Skin of body (tissue), 2 donors: ENCODE data around the gene KCNQ1OT1. TPM values are rescaled to one million over a fixed set of nuclear protein-coding genes. Genes with fewer than 3 reads are reported as not detected.

Source experiments
- DNase-seq: peaks from one replicate; lab custom pipeline; 2025; lab: John Stamatoyannopoulos, UW
- total RNA-seq: library from RNA; depleted of rRNA; stranded (reverse); fragments of >200 nt; gene quantifications from one replicate; pipeline ENCODE4 v1.2.3, GENCODE V29; 2014

The KCNQ1OT1 gene
- total RNA-seq, 1 donor from 2014 or later: 12.0 TPM

GRCh38 chr11:2721210-2721916, 21.6 kb upstream of the KCNQ1OT1 start:
- DNase-seq: no peak

DNA sequence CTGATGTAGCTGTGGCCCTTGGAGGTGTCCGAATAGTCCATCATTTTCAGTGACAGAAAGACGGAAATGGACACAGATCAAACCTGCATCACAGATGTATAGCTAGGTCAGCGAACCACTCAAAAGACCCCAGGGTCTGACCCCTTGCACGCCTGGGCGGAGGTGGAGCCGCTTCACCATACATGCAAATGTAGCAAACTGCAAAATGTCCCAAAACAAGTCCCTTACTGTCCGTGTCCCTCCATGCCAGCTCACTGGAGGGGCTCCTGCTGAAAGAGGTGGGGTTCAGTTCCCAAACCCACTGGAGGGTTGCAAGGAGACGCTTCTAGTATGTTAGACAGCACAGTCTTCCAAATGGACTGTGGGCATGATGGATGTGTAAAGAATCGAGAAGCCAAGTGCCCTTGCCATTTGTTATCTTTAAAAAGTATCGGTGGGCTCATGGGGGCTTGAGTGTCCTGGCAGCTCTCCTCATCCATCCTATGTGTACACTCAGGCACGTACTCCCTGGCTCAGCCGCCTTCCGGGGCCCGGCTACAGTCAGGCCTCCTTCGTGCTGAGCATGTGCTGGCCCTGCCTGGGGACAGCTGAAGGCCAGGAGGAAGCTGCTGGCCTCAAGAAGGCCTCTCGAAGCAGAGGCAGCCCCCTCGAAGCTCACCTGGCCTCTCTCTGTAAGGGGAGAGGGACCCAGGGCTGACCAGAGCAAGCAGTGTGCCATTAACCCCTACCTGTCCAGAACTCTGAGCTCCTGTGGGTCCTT, 20.2 kb upstream of the KCNQ1OT1 start:
- no peak for DNase-seq

DNA sequence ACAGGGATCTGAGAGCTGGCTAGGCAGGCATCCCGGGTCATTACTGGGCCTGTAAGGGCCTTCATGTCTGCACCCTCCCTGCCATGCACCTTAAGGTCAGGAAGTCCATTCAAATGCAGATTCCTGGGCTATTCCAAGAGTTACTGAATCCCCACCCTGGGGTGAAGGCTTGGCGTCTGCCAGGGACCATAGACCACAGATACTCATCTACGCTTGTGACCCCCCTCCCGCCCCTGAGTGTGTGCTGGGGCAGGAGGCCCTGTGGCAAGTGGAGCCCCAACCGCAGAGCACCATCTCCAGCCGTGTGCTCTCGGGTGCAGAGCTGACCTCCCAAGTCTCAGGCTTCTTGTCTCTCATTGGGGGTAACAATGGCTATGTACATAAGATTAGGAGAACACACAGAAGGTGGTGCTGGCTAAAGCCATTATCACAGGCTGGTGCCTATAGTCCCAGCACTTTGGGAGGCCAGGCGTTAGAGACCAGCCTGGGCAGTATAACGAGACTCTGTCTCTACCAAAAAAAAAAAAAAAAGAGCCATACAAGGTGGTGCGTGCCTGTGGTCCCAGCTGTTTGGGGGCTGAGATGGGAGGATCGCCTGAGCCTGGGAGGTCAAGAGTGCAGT, 19.1 kb upstream of the KCNQ1OT1 start:
- no peak for DNase-seq

GRCh38 chr11:2717561-2718325, 17.9 kb upstream of the KCNQ1OT1 start:
- DNase-seq: no peak

- DNase-seq: no peak
Observed at GRCh38 chr11:2716376-2717095, 16.7 kb upstream of the KCNQ1OT1 start.

- no peak for DNase-seq
Observed at GRCh38 chr11:2715716-2716350, 16.0 kb upstream of the KCNQ1OT1 start.

DNA sequence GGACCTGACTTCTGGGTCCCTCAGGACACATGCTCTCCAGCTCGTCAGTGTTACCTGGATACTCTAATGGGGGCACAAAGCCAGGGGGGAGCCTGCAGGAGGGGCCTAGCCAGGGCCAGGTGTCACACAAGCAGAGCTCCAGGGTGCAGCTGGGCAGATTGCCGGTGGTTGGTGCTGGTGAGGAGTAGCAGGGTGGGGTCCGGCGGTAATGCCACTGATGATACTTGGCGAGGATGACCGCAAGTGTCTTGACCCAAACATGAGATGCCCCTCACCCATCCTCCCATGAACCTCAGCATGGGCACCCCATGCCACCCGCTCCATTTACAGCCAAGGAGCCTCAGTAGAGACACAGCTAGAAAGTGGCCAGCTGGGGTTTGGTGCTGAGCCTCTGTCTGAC, 15.1 kb upstream of the KCNQ1OT1 start:
- no peak for DNase-seq

GRCh38 chr11:2714463-2714800, 14.6 kb upstream of the KCNQ1OT1 start:
- DNase-seq: no peak

- peak; percentile 73 for DNase-seq
Observed at GRCh38 chr11:2713661-2714462, 14.1 kb upstream of the KCNQ1OT1 start.

DNA sequence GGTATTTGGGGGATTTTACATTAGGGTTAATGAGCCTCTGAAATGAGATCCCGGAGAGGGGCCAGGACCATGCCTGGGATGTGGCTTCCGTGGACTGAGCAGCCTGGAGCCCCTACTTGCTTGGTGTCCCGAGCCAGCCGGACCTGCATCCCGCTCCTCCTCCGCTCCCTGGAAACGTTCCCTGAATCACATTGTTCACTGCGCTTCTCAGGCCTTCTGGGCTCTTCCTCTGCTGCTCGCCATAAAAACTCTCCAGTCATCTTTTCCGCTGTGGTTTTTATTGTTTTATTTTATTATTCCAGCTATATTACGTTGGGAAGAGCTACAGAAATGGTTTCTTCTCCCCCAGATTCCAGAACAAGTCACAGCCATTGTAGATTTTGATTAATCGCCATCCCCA, 13.3 kb upstream of the KCNQ1OT1 start:
- peak; percentile 69 for DNase-seq

GRCh38 chr11:2711161-2711560, 11.4 kb upstream of the KCNQ1OT1 start:
- no peak for DNase-seq

- DNase-seq: peak; percentile 51
Observed at GRCh38 chr11:2709429-2709828, 9.6 kb upstream of the KCNQ1OT1 start.

DNA sequence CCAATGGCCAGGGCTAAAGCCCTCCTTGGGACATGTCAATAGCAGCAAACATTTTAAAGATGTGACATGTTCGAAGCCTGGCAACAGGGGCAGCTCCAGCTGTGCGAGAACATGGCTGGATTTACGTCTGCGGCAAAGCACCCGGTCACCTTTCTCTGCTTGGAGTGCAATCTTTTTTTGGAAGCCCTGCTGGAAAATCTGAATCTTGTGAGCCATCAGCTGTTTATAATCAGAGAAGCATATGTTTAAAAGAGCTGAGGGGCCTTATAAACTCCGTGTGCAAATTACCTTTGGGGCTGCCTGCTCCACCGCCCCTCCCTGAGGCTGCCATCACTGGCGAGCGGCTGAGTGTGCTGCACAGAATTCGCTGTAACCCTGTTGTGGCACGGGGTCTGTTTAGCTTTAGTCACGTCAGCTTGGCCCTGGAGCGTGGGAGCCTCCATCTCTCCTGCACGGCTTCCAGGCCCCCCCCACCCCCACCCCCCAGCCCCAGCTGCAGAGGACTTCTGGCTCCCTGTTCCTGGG, 9.0 kb upstream of the KCNQ1OT1 start:
- peak; percentile 91 for DNase-seq

DNA sequence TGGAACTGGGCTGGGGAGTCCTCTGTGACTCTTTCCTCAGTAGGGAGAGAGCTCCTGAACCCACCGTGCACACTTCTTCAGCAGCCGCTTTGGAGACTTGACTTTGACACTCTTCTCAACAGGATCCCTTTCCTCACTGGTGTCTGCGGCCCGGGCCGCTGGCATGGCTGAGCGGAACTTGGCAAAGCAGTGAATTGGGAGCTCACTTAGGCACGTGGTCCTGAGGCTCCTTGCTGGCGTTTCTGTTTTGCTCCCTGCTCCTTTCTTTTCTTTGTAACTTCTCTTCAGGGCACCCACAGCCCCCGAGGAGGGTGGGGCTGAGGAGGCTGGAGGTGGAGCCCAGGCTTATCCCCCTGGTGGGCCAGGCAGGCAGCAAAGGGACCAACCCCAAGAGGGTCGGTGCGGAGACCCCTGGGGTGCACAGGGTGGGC, 8.4 kb upstream of the KCNQ1OT1 start:
- peak; percentile 56 for DNase-seq

DNA sequence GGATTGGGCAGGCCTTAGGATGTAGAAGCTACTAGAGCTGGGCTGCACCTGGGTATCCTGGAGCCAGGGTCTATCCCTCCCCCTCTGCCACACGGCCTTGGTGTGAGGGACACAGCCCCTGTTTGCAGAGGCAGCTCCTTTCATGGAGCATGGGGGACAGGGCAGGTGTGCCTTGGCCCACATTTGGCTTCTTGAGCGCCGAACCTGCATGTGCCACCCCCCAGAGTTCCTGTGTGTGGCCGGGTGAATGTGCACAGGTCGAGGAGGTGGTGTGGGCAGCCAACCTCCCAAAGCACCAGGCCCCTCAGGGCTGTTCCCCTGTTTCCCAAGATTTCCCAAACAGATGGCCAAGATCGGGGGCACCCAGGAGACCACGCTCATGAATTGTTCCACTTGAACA, 7.9 kb upstream of the KCNQ1OT1 start:
- no peak for DNase-seq

GRCh38 chr11:2706321-2706720, 6.5 kb upstream of the KCNQ1OT1 start:
- DNase-seq: no peak

- DNase-seq: no peak
Observed at GRCh38 chr11:2704896-2705606, 5.3 kb upstream of the KCNQ1OT1 start.

DNA sequence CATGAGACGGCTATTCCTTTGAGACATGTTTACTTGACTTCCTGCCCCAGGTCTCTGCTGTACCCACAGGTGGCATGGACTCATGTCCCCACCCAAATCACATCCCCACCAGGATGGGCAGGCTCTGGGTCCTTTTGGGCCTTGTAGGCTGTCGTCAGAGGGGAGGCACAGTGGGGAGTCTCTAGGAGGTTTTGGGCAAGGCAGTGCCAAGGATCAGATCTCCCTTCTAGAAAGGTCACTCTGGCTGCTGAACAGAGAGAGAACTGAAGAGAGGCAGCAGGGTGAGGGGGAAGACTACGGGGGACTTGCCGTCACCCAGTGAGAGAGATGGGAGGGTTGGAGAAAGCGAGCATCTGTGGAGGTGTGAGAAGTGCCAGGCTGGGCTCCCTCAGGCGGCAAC, 4.6 kb upstream of the KCNQ1OT1 start:
- DNase-seq: no peak
